Measurements from ENCODE around the gene REXO1. TPM values are rescaled to one million over a fixed set of nuclear protein-coding genes. Genes with fewer than 3 reads are reported as not detected.
A peak's percentile ranks its signal among the peaks of the same experiment; 100 is the strongest.

Gene REXO1
- total RNA-seq, 1 experiment from 2014 or later: 56.8 TPM

DNA sequence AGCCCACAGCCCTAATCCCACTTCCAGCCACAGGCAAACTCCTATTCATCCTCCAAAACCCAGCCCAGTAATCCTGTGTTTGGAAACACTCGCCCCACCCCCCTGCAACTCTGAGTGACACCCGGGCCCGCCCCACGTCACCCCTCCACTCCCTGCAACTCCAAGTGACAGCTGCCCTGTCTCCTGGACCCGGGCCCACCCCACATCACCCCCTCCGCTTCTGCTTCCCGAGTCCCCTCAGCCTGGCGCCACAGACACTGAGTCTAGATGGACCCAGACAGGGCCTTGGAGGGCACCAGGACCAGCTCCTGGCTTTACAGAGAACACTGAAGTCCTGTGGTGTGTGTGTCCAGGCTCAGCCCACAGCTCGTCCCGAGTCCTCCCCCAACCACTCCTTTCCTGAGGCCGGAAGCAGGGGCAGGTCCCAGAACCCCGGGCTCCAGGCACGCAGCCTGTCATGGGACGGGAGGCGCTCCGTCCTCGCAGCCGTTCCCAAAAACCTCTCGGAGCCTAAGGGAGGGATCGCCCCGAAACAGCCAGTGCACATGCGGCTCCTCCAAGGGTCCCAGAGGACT, 7.7 kb downstream of the REXO1 start:
- H2BK5ac ChIP-seq (ENCODE audit: insufficient read length, low read length): no peak overlapping the region
- H3K14ac ChIP-seq (ENCODE audit: insufficient read depth, low read length): no peak overlapping the region; the same call in 1 of the 2 replicates
- H2AK5ac ChIP-seq (ENCODE audit: insufficient read length, low read length): no peak overlapping the region
- no peaks in the 10 kb centered on the region for H4K20me1 ChIP-seq (ENCODE audit: control insufficient read depth, insufficient read depth, insufficient read length)
- H3K56ac ChIP-seq (ENCODE audit: insufficient read length, low read depth, low read length): no peak overlapping the region
- no peak overlapping the region for H3K4ac ChIP-seq (ENCODE audit: low read depth, low read length)
- no peak overlapping the region for H4K8ac ChIP-seq (replicated peaks; ENCODE audit: insufficient read length, low read depth, low read length)
- peaks cover 2 to 10% of the 10 kb centered on the region in 2 experiments; a peak in 2 of 4 replicates for H3K4me1 Mint-ChIP-seq
- no CpG with 5 or more reads among the region's 22 CpGs for WGBS (ENCODE audit: extremely low coverage, insufficient read length, low lambda C conversion rate)
- no peak overlapping the region; the same call in 1 of the 2 replicates for H2BK15ac ChIP-seq (ENCODE audit: low read depth, low read length)
- H4K91ac ChIP-seq (ENCODE audit: insufficient read length, low read depth, low read length): no peak overlapping the region
- TF ChIP-seq, protein P1, sequence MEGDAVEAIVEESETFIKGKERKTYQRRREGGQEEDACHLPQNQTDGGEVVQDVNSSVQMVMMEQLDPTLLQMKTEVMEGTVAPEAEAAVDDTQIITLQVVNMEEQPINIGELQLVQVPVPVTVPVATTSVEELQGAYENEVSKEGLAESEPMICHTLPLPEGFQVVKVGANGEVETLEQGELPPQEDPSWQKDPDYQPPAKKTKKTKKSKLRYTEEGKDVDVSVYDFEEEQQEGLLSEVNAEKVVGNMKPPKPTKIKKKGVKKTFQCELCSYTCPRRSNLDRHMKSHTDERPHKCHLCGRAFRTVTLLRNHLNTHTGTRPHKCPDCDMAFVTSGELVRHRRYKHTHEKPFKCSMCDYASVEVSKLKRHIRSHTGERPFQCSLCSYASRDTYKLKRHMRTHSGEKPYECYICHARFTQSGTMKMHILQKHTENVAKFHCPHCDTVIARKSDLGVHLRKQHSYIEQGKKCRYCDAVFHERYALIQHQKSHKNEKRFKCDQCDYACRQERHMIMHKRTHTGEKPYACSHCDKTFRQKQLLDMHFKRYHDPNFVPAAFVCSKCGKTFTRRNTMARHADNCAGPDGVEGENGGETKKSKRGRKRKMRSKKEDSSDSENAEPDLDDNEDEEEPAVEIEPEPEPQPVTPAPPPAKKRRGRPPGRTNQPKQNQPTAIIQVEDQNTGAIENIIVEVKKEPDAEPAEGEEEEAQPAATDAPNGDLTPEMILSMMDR (conservative IDR thresholded peaks at IDR 0.05): no peak
- H3T11ph ChIP-seq (ENCODE audit: low read length): no peak overlapping the region
- H2BK120ac ChIP-seq (ENCODE audit: low read depth, low read length, poor library complexity, severe bottlenecking): no peak overlapping the region
- H3K9ac ChIP-seq (ENCODE audit: extremely low read depth, insufficient read length, low read length): no peak overlapping the region
- no peak overlapping the region for H3K18ac ChIP-seq (ENCODE audit: insufficient read length, low read depth, low read length)
- no peaks in the 10 kb centered on the region for H3K27me3 ChIP-seq (ENCODE audit: insufficient read depth, low read length)
- peaks cover 10% of the 10 kb centered on the region for H3K79me1 ChIP-seq (ENCODE audit: insufficient read depth, low read depth, low read length, poor library complexity, severe bottlenecking)
- H3K36me3 Mint-ChIP-seq (ENCODE audit: insufficient read depth in 1 of 3, low read depth in 3 of 3): peaks cover 0 to 4% (median 0%) of the 10 kb centered on the region in 3 experiments; a peak in 1 of 7 replicates
- H2BK20ac ChIP-seq (ENCODE audit: low read depth, low read length, poor library complexity, severe bottlenecking): no peak overlapping the region
- H3K9me3 ChIP-seq (ENCODE audit: control insufficient read depth, low read depth, low read length): no peaks in the 10 kb centered on the region
- H4K5ac ChIP-seq (ENCODE audit: insufficient read length, low read depth, low read length): no peak overlapping the region
- H2AFZ ChIP-seq (ENCODE audit: low read length): no peak overlapping the region
- H3K79me2 ChIP-seq (ENCODE audit: insufficient read depth, low read length): peaks cover 12% of the 10 kb centered on the region; the same call in 1 of the 2 replicates
- H3K27me3 Mint-ChIP-seq (ENCODE audit: low read depth): no peaks in the 10 kb centered on the region
- no peak for DNase-seq
- no peak overlapping the region for H2BK12ac ChIP-seq (ENCODE audit: insufficient read length, low read depth, low read length)
- peak overlapping the region in 2 of 3 experiments; percentile 4 to 24; a peak in 3 of 7 replicates for H3K27ac Mint-ChIP-seq
- no peak overlapping the region for H3K4me2 ChIP-seq (ENCODE audit: insufficient read depth, insufficient read length, low read length)
- H3K4me3 Mint-ChIP-seq: no peak overlapping the region
- H3K9me3 Mint-ChIP-seq: no peaks in the 10 kb centered on the region; a peak in 1 of 5 replicates
- no peaks in the 10 kb centered on the region for H3K23me2 ChIP-seq (ENCODE audit: insufficient read length, low read depth, low read length, poor library complexity, severe bottlenecking)
- H3K4me1 ChIP-seq (ENCODE audit: insufficient read depth, low read length): no peaks in the 10 kb centered on the region
- H3K27ac ChIP-seq (ENCODE audit: insufficient read length, low read depth, low read length): no peak overlapping the region
- no peak overlapping the region for H3K23ac ChIP-seq (ENCODE audit: insufficient read length, low read depth, low read length)
